LNCAP (cell line): ENCODE data around the gene SH3BP5L.

Source experiments
- TF ChIP-seq, protein P1 (sequence below): fragments of 450-650 bp; IDR thresholded peaks from 2 replicates; pipeline ENCODE4 v1.5.1; 2017; ENCODE audit warnings: mild to moderate bottlenecking

SH3BP5L gene

DNA sequence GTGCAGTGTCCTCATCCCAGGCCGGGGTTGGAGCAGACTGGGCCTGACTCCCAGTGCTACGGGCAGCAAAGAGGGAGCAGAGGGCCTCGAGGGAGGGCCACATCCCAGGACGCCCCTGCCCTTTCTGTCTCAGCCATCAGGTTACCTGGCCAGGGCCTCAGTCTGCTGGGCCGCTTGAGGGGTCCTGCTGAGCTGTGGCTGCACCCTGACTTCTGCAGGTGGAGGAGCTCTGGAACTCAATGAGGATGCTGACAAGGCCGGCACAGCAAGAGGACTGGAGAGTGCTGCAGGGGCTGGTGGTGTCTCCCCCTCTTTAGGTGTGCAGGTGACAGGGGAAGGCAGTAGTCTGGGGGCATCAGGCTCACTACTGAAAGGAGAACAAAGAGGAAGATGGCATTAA is 29.9 kb upstream of the SH3BP5L start:
- TF ChIP-seq, protein P1, sequence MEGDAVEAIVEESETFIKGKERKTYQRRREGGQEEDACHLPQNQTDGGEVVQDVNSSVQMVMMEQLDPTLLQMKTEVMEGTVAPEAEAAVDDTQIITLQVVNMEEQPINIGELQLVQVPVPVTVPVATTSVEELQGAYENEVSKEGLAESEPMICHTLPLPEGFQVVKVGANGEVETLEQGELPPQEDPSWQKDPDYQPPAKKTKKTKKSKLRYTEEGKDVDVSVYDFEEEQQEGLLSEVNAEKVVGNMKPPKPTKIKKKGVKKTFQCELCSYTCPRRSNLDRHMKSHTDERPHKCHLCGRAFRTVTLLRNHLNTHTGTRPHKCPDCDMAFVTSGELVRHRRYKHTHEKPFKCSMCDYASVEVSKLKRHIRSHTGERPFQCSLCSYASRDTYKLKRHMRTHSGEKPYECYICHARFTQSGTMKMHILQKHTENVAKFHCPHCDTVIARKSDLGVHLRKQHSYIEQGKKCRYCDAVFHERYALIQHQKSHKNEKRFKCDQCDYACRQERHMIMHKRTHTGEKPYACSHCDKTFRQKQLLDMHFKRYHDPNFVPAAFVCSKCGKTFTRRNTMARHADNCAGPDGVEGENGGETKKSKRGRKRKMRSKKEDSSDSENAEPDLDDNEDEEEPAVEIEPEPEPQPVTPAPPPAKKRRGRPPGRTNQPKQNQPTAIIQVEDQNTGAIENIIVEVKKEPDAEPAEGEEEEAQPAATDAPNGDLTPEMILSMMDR = no peak

DNA sequence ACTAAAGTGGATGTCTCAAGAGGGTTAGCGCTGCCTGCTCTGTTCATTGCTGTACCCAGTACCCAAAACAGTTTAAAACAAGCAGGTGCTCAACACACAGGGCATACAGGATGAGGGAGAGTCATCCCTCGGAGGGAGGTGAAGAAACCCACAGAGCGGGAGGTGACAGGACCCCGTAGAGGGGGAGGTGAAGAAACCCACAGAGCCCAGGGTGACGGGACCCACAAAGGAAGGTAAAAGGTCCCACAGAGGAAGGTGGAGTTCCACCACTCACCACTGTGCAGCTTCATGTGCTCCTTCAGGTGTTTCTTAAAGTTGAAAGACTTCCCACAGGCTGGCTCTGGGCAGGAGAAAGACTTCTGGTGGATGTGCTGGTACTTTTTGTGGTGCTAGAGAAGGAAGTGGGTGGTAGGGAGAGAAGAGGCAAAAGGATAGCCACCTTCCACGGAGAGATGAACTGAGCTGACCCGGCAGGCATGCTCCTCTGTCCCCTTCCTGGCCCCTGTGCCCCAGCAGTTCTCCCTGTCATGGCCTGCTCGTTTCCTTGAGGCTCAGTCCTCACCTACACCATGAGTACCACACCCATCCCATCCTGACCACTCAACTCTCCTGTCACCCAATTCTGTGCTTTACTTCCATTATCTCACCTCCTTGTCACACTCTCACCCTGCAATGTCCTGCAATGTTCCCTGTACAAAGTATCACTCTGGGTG is 28.1 kb upstream of the SH3BP5L start:
- TF ChIP-seq, protein P1 = no peak

DNA sequence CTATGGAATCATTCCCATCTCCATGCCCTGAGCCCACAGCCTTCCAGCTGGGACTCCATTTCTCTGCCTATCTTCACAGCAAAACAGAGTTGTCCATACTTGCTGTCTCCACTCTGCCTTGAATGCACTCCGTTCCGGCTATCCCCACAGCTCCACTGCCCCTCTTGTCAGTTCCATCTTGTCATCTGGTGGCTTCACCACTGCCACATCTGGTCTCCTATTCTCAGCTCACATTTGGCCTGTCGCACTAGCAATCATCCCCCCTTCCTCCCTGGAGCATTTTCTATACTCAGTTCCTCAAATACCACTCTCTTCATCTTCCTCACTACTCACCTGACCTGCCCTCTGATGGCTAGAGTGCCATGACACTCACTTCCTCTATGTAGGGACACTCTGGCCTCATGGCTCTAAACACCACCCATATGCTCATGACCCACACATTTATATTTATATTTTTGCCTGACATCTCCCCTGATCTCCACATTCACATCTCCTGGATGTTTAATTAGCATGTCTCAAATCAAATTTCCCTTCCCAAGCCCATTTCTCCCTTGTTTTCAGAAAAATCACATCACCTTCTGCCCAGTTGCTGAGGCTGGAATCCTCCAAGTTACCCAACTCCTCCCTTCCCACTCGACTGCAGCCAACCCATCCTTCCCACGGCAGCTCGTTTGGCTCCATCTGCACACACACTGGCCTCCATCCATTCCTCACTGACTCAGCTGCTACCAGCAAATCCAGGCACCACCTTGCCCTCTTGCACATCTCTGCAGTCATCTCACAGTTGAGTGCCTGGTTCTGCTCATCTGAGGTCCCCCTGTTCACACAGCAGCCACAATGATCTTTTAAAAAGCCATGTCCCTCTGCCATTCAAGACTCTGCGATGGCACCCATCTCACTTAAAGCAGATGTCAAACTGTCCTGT is 27.0 kb upstream of the SH3BP5L start:
- TF ChIP-seq, protein P1 = no peak

DNA sequence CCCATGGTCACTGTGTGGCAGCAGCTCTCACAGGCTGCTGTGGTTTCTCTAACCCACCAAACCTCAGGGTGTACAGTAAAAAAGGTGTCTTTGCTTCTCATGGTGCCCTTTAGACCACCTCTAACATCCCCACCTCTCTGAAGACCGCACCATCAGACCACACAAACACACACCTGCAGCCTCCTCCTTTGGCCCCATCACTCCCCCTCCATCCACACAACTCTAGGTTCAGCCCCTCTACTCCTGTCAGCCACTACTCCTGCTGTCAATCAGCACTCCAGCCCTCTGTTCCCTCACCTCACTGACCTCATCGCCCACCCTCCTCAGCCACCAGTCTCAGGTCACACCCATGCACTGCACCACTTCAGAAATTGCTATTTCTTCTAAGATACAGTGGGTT is 25.7 kb upstream of the SH3BP5L start:
- TF ChIP-seq, protein P1 = no peak

DNA sequence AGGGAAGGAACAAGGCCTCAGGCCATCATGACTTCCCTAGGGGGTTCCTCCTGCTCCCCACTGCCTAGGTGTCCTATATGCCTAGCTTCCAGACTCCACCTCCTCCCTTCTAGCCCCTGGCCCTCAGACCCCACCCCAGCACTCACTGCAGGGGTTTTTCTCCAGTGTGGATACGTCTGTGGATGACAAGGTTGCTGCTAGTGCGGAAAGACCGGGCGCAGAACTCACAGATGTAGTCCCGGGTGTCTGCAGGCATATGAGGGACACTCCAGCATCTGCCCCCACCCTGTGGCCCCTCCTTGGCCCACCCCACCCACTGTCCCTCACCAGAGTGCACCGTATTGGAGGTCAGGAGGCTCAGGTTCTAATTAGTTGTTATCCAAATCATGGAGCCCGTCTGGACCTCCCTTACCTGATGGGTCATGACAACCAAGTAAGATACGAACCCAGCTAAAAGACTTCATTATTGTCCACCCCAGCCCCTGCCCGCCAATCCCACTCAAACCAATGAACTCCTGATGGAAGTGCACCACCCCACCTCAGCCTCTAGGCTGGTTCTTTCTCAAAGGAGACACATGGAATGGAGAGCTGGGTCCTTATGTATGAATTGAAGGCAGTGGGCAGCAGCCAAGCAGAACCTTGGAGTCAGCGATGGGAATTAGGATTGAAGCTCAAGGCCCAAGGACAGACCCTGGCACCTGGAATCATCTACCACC is 25.0 kb upstream of the SH3BP5L start:
- TF ChIP-seq, protein P1 = no peak

DNA sequence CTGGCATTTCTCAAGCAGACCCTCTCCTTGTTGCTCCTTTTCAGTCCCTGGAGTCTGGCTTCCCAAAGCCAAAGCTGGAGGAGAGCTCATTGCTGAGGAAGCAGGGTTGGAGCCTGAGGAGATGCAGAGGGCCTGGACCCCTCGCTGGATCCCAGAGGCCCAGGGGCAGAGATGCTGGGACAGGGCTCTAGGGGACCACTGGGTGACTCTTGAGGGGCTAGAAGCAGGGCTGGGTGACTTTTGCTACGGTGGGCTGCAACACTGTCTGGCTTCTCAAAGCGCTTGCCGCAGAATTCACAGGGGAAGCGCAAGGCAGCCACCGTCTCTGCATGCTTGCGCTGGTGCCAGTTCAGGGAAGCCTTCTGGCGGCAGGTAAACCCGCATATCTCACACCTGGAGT is 24.4 kb upstream of the SH3BP5L start:
- TF ChIP-seq, protein P1 = no peak

DNA sequence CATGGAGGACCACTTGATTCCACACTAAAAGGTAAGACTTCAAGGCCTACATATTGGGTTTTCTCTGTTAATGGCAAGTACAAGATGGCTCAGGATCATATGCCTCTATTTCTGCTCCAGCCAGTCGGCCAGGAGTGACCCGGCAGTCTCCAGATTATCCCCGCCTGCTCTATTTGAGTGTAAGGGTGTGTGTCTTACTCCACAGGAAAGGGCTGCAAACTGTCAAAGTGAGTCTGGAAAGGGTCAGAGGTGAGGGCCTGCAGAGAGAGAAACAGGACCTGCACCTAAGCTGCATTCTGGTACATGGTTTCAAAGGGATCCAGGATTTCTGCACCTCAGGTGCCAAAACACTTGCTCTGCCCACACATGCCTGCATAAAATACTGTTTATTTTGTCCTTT is 23.9 kb upstream of the SH3BP5L start:
- TF ChIP-seq, protein P1 = no peak
